Mesodermal cell (in vitro differentiated cells): Measurements from ENCODE around the gene CYB5R3.
"Not testable (repeated sequence)": the region's sequence is repeated elsewhere in the genome, so short reads cannot be mapped to it uniquely, and the experiment has no call there.

Experiments
- H3K27ac ChIP-seq: 2 replicates; pipeline ENCODE4 v1.7.0; 2013; ENCODE audit warnings: mild to moderate bottlenecking, low read depth, low read length, moderate library complexity; ENCODE audit not compliant: severe bottlenecking
- H3K36me3 ChIP-seq: 2 replicates; pipeline ENCODE4 v1.7.1; 2013; ENCODE audit warnings: mild to moderate bottlenecking, low read length, moderate library complexity; ENCODE audit not compliant: control insufficient read depth, insufficient read depth
- H3K4me1 ChIP-seq: one replicate; pipeline ENCODE4 v1.7.1; 2013; ENCODE audit warnings: mild to moderate bottlenecking, low read length; ENCODE audit not compliant: insufficient read depth, control insufficient read depth, poor library complexity, severe bottlenecking
- H3K4me3 ChIP-seq: 2 replicates; pipeline ENCODE4 v1.7.0; 2013; ENCODE audit warnings: low read length, control low read depth, mild to moderate bottlenecking; ENCODE audit not compliant: insufficient read depth, poor library complexity, severe bottlenecking; ENCODE audit errors: extremely low read depth
- H3K9me3 ChIP-seq: 2 replicates; pipeline ENCODE4 v1.7.1; 2013; ENCODE audit warnings: mild to moderate bottlenecking, low read length, moderate library complexity; ENCODE audit not compliant: control insufficient read depth
- WGBS, 2 experiments: methylation state at CpG; one replicate each; pipeline ENCODE4 v1.1.5; 2013; ENCODE audit warnings: missing lambda C conversion rate in 2 of 2; ENCODE audit not compliant: insufficient coverage in 2 of 2; 5-methylcytosine and 5-hydroxymethylcytosine counted together

Gene CYB5R3

DNA sequence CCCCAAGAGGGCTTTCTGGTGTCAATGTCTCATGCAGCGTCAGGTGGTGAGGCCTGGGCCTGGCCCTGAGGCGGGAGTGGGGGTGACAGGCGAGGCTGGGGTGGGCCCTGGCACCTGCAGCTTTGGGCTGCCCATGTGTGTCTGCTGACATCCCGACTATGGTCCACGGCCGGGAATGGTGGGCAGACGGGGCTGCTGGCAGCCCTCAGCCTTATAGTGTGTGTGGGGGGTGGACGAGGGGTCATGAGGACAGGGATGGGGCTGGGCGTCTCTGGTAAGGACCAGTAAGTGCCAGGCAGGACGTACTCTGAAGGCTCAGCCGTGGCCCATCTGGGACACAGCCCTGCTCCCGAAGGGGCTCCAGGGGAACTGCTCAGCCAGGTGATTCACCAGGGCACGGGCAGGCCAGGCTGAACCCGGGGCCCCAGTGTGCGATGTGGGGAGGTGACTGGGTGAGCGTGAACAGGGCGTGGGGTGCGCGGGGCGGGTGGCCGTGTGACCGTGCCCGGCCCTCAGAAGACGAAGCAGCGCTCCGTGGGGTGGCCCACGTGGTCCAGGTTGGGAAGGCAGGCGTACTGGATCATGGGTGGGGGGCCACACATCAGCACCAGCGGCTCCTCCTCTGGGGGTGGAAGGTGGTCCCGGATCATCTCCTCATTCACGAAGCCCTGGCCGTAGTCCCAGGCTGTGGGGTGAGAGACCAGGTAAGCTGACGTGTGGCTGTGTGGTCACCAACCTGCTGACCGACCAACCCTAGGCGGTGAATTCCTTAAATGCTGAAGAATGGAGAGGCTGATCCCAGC is 29.7 kb downstream of the CYB5R3 start:
- H3K4me3 ChIP-seq, result no peak overlapping the region
- H3K36me3 ChIP-seq, result peaks cover 45% of the 10 kb centered on the region
- no peak overlapping the region for H3K27ac ChIP-seq
- H3K4me1 ChIP-seq, result peaks cover 8% of the 10 kb centered on the region
- H3K9me3 ChIP-seq, result no peaks in the 10 kb centered on the region
- 97% methylated on average over 27 to 35 of the region's 35 CpGs for WGBS, 2 experiments

DNA sequence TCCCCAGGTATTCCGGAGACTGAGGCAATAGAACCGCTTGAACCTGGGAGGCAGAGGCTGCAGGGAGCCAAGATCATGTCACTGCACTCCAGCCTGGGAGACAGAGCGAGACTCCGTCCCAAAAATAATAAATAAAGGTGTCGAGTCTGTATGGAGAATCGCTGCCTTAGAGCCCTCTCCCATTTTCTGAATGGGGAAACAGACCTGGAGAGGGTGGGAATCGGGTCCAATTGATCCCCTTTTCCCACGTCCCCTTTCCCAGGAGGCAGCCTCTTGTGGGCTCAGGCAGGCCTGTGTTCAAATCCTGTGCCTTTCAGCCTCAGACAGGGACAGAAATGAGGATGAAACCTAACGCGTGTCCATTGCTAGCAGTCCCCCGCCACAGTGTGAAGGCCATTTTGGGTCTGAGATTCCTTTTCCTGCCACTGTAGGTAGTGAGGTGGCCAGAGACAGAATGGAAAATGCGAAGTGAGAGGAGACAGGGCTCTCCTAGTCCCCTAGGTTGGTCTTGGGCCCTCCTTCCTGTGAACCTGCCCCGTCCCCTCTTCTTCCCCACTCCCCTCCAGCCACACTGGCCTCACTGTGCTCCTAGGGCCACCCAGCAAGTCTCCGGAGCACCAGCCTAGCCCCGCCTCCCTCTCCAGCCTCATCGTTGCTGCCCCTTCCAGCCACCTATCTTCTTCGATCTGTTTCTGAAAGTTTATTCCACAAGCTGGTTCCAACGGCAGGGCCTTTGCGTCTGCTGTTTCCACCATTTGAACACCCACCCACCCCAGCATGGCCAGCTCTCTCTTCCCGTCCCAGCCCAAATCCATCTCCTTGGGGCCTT is 31.8 kb downstream of the CYB5R3 start:
- WGBS, 2 experiments, result 83 to 90% methylated on average over 13 to 20 of the region's 20 CpGs
- no peak overlapping the region for H3K4me3 ChIP-seq
- H3K36me3 ChIP-seq, result peaks cover 29% of the 10 kb centered on the region
- no peak overlapping the region for H3K27ac ChIP-seq
- H3K9me3 ChIP-seq, result no peaks in the 10 kb centered on the region
- H3K4me1 ChIP-seq, result peaks cover 14% of the 10 kb centered on the region

DNA sequence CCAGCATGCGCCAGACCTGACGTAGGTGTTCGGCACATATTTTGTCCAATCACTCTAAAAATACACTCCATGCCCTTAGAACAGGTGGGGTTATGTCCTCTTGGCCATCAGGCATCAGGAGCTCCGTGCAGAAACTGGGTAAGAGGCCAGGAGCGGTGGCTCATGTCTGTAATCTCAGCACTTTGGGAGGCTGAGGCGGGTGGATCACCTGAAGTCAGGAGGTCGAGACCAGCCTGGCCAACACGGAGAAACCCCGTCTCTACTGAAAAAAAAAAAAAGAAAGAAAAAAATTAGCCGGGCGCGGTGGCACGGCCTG is 33.4 kb downstream of the CYB5R3 start:
- Histone ChIP-seq H3K4me1 (peaks cover 21% of the 10 kb centered on the region), H3K27ac (peak overlapping the region; percentile 100), H3K36me3 (peaks cover 39% of the 10 kb centered on the region)
- H3K4me3 ChIP-seq, H3K9me3 ChIP-seq: not testable (repeated sequence)
- WGBS, 2 experiments, result 68 to 81% methylated on average over 6 to 13 of the region's 13 CpGs

DNA sequence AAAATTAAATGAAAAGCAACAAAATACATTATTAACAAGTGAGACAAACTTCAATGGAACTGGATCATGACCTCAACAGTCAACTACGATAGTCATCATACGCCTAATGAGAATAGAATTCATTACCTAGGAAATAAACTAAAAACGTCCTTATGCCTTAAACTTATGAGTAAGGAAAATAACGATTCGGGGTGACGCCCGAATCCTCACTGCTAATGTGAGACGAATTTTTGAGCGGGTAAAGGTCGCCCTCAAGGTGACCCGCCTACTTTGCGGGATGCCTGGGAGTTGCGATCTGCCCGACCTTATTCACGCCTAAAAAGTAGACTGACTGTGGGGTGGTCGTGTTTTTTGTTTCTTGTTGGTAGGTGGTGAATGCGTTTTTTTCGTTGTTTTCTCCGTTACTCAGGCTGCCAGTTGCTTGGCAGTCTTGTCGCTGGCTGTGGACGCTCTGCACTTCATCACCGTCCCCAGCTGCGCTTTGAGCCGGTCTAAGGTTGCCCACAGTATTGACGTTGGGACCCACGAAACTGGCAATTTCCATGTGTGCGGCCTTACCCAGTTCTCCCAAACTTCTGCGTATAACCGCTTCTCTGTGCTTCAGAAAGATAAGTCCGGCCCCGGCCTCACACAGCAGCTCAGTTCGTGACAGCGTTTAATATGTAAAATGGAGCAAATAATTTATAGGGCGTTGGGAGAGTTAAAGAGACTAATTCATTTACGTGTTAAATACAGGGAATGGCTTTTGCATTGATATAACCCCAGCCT is 33.9 kb downstream of the CYB5R3 start:
- Histone ChIP-seq H3K4me3 (peak overlapping the region; percentile 84), H3K9me3 (no peaks in the 10 kb centered on the region), H3K4me1 (peaks cover 27% of the 10 kb centered on the region), H3K27ac (peak overlapping the region; percentile 100), H3K36me3 (peaks cover 40% of the 10 kb centered on the region)
- 4 to 5% methylated on average over 23 to 25 of the region's 35 CpGs for WGBS, 2 experiments

DNA sequence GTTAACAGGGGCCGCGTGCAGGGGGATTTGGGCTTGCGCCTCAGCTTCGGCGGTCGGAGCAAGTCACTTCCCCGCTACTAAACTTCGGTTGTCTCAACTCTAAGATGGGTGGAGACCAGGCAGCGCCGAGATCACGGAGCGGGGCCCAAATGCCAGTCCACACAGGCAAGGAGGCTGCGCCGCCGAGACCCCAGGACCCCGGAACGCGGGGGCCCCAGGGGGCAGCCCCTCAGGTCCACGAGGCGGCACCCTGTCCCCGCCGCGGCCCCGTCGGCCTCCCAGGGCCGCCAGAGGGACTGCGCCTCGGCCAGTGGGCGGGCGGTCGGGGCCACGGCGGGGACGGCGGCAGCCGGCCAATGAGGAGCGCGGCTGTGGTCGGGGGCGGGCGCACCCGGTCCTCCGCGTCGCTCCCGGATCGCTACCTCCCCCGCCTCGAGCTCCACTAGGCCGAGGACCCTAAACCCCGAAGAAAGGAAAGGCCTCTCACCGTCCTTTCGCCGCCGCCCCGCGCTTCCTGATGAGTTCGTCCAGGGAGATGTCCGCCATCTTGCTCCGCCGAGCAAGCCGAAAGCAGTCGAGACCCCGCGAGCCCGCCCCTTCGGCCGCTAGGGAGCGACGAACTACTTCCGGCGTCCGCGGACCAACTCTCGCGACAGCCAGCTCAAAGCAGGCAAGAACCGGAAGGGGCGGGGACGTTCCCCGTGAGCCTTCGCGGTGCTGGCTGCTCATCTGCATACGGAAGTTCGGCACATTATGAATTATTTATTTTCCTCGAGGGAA is 34.7 kb downstream of the CYB5R3 start, which contains the start of gene POLDIP3:
POLDIP3 (minus strand) TSS at position 572 of the 780 bp plus-strand sequence; CDS start at position 546, 26 bp downstream.
- peaks cover 35% of the 10 kb centered on the region for H3K4me1 ChIP-seq
- peaks cover 37% of the 10 kb centered on the region for H3K36me3 ChIP-seq
- peak within 1 kb of the TSS; percentile 84 for H3K4me3 ChIP-seq
- no peaks in the 10 kb centered on the region for H3K9me3 ChIP-seq
- WGBS, 2 experiments, result 0% methylated on average over 67 to 73 of the region's 85 CpGs
- peak within 1 kb of the TSS; percentile 100 for H3K27ac ChIP-seq

DNA sequence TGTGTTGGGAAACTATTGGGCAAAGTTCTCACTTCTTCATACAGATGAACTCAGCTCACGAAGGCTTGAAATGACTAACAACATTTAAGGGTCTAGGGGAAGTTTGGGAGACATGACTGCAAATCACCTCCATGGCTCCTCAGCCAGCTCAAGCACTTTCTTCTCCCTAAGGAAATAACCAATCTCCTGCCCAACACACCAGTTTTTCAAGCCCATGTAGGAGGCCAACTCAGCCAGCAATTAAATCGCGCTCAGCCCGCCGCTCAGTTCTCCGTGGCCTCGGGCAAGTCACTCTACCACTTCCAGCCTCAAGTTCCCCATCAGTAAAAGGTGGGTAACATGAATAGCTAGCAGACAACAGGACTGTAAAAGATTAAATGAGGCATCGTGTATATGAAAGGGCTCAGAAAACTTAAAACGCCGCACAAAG is 35.3 kb downstream of the CYB5R3 start:
- H3K4me3 ChIP-seq, result peak overlapping the region; percentile 84
- H3K36me3 ChIP-seq, result peaks cover 31% of the 10 kb centered on the region
- 0 to 3% methylated on average over 4 to 9 of the region's 10 CpGs for WGBS, 2 experiments
- H3K27ac ChIP-seq, result peak overlapping the region; percentile 100
- H3K4me1 ChIP-seq, result peaks cover 40% of the 10 kb centered on the region
- no peaks in the 10 kb centered on the region for H3K9me3 ChIP-seq

DNA sequence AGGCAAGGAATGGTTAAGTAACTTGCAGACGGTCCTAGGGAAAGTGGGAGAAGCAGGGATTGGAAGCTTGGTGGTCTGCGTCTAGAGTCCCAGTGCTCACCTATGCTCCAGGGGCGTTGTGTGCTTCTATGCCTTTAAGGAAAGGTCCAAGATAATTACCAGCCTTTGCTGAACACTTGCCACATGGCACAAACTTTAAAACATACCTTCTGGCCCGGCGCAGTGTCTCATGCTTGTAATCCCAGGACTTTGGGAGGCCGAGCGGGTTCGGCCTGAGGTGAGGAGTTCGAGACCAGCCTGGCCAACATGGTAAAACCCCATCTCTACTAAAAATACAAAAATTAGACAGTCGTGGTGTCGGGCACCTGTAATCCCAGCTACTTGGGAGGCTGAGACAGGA is 36.9 kb downstream of the CYB5R3 start:
- Histone ChIP-seq H3K9me3 (no peaks in the 10 kb centered on the region), H3K27ac (no peak overlapping the region), H3K4me3 (no peak overlapping the region), H3K4me1 (peaks cover 46% of the 10 kb centered on the region), H3K36me3 (peaks cover 32% of the 10 kb centered on the region)
- 92 to 93% methylated on average over 7 to 9 of the region's 11 CpGs for WGBS, 2 experiments

DNA sequence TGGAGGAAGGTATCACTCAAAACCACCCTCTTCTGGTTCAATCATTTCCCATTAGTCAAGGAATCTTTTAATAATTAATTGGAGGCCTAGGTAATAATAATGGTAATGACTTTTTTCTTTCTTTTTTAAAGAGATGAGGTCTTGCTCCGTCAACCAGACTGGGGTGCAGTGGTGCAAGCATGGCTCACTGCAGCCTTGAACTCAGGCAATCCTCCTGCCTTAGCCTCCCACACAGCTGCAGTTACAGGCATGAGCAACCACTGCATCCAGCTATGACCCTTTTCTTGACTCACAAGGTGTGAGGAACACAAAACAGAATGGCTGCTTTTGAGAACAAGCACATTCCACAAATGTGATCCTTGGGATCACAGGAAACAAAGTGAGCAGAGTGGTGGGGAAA is 38.1 kb downstream of the CYB5R3 start:
- H3K9me3 ChIP-seq, result no peaks in the 10 kb centered on the region
- peak overlapping the region; percentile 41 for H3K27ac ChIP-seq
- 83% methylated on average over 1 of the region's 1 CpG; no CpG with 5 or more reads in 1 of the 2 experiments for WGBS, 2 experiments
- peaks cover 46% of the 10 kb centered on the region for H3K4me1 ChIP-seq
- H3K36me3 ChIP-seq, result peaks cover 45% of the 10 kb centered on the region
- H3K4me3 ChIP-seq, result no peak overlapping the region

DNA sequence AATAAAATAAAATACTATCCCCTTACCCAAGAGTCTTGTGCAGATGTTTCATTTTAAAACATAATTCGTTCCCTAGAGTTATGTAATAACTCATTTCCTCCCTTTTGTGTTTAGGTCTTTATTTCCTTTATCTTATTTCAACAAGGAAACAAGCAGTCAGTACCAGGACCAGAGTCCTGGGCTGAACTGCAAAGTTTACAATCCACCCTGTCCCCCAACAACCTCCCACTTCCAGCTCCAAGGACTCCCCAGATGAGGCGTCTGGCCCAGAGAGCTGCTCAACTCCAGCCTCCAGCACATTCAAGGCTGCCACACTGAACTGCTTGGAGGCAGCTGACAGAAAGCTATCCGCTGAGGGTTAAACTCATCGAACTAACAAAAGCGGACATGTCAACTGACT is 39.0 kb downstream of the CYB5R3 start:
- Histone ChIP-seq H3K4me1 (peaks cover 46% of the 10 kb centered on the region), H3K4me3 (no peak overlapping the region), H3K27ac (peak overlapping the region; percentile 39), H3K9me3 (no peaks in the 10 kb centered on the region), H3K36me3 (peaks cover 53% of the 10 kb centered on the region)
- 95 to 100% methylated on average over 4 to 5 of the region's 5 CpGs for WGBS, 2 experiments
